Progenitor cell of endocrine pancreas (in vitro differentiated cells): ENCODE data around the gene GID8. TPM values are rescaled to one million over a fixed set of nuclear protein-coding genes. Genes with fewer than 3 reads are reported as not detected.

Experiments used
- DNase-seq: peaks from one replicate; pipeline ENCODE4 v3.0.0; 2021; ENCODE audit warnings: low spot score; ENCODE audit not compliant: unreplicated experiment
- H3K27ac Mint-ChIP-seq: 2 replicates; pipeline ENCODE4 v1.8.0; 2021; ENCODE audit warnings: mild to moderate bottlenecking, moderate library complexity, mixed read lengths
- H3K27me3 Mint-ChIP-seq: 2 replicates; pipeline ENCODE4 v1.8.0; 2021; ENCODE audit warnings: mixed read lengths
- H3K36me3 Mint-ChIP-seq: 2 replicates; pipeline ENCODE4 v1.8.0; 2022; ENCODE audit warnings: mixed read lengths; ENCODE audit not compliant: insufficient read depth
- H3K4me1 Mint-ChIP-seq: 2 replicates; pipeline ENCODE4 v1.8.0; 2021; ENCODE audit warnings: low read depth, mixed read lengths
- H3K4me3 Mint-ChIP-seq: 2 replicates; pipeline ENCODE4 v1.8.0; 2021; ENCODE audit warnings: low read depth, mild to moderate bottlenecking, moderate library complexity, mixed read lengths
- H3K9me3 Mint-ChIP-seq: 2 replicates; pipeline ENCODE4 v1.8.0; 2021; ENCODE audit warnings: low read depth, mixed read lengths
- total RNA-seq: library from RNA; stranded (reverse); gene quantifications from 2 replicates; pipeline ENCODE4 v1.2.1, GENCODE V29; 2021
- TF ChIP-seq, protein P1 (sequence below): fragments of 200-600 bp; sonication (generic); IDR thresholded peaks from one replicate; pipeline ENCODE4 v1.5.0; 2021; ENCODE audit warnings: antibody characterized with exemption, mild to moderate bottlenecking; ENCODE audit not compliant: unreplicated experiment

Gene GID8
- total RNA-seq, 1 donor from 2014 or later, result 66.7 TPM

DNA sequence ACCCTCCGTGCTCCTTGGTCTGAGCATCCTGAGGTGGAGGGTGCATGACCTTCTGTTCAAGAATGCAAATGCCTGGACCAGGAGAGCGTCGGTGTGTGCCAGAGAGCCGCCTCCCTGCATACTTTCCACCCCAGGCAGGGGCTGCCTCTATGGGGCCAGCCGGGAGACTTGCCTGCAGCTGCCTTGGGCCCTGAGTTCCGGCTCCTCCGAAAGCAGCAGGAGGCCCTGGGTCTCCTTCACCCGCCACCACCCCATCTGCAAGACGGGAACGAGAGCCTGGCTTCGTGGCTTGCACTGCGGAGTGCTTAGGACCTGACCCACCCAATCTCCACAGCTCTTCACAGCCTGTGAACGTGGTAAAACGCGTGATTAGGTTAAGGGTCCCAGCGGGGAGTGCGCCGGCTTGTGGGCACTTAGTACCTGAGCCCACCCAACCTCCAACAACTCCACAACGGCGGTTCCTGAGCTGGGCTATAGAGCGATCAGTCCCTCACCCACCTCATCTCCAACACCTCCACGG, 52.4 kb downstream of the GID8 start:
- Mint-ChIP-seq H3K36me3 (no peaks in the 10 kb centered on the region), H3K27me3 (peaks cover 27% of the 10 kb centered on the region), H3K9me3 (no peaks in the 10 kb centered on the region), H3K4me1 (no peaks in the 10 kb centered on the region), H3K4me3 (no peak overlapping the region), H3K27ac (no peak overlapping the region)
- TF ChIP-seq, protein P1, sequence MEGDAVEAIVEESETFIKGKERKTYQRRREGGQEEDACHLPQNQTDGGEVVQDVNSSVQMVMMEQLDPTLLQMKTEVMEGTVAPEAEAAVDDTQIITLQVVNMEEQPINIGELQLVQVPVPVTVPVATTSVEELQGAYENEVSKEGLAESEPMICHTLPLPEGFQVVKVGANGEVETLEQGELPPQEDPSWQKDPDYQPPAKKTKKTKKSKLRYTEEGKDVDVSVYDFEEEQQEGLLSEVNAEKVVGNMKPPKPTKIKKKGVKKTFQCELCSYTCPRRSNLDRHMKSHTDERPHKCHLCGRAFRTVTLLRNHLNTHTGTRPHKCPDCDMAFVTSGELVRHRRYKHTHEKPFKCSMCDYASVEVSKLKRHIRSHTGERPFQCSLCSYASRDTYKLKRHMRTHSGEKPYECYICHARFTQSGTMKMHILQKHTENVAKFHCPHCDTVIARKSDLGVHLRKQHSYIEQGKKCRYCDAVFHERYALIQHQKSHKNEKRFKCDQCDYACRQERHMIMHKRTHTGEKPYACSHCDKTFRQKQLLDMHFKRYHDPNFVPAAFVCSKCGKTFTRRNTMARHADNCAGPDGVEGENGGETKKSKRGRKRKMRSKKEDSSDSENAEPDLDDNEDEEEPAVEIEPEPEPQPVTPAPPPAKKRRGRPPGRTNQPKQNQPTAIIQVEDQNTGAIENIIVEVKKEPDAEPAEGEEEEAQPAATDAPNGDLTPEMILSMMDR, result no peak
- no peak for DNase-seq

DNA sequence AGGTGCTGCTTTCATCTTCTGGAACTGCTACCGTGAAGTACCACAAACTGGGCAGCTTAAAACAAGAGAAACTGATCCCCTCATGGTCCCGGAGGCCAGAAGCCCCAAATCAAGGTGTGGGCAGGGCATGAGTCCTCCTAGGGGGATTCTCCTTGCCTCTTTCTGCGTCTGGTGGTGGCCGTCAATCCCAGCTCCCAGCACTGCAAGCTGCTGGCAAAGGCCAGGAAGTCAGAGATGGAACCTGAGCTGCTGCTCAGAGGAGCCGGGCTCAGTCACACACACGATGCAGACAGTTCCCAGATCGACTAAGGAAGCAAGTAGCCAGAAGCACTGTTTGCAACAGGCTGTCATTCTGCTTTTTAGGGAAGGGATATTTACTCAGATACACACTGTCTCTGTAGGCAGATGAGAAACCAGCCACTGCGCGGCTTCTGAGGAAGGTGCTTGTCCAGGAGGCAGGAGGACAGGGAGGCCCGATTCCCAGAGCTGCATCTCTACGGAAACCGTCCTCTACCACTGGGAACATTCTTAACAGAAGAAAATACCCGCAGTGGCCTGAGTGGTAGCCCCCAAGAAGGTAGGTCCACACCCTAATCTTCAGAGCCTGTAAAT, 53.4 kb downstream of the GID8 start:
- TF ChIP-seq, protein P1, result no peak
- no peaks in the 10 kb centered on the region for H3K9me3 Mint-ChIP-seq

DNA sequence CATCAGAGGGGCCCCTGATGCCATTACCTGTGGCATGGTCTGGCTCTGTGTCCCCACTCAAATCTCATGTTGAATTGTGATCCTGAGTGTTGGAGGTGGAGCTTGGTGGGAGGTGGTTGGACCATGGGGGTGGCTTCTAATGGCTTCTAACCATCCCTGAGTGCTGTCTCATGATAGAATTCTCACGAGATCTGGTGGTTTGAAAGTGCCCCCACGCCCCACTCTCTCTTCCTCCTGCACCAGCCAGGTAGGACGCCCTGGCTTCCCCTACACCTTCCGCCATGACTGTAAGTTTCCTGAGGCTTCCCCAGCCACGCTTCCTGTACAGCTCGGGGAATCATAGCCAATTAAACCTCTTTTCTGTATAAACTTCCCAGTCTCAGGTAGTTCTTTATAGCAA, 53.9 kb downstream of the GID8 start:
- DNase-seq, result no peak
- TF ChIP-seq, protein P1, result no peak
- H3K27me3 Mint-ChIP-seq, result peaks cover 38% of the 10 kb centered on the region

More for the DNA sequence above, 53.4 kb downstream of the GID8 start:
- Mint-ChIP-seq H3K4me1 (no peaks in the 10 kb centered on the region), H3K27me3 (peaks cover 33% of the 10 kb centered on the region), H3K4me3 (no peak overlapping the region), H3K27ac (no peak overlapping the region), H3K36me3 (no peaks in the 10 kb centered on the region)
- no peak for DNase-seq

GRCh38 chr20:62993856-62994494, 56.0 kb downstream of the GID8 start:
- no peaks in the 10 kb centered on the region for H3K36me3 Mint-ChIP-seq
- DNase-seq, result no peak
- H3K27me3 Mint-ChIP-seq, result peaks cover 53% of the 10 kb centered on the region
- TF ChIP-seq, protein P1, result no peak
- no peak overlapping the region for H3K27ac Mint-ChIP-seq
- H3K4me1 Mint-ChIP-seq, result no peaks in the 10 kb centered on the region
- H3K4me3 Mint-ChIP-seq, result no peak overlapping the region
- no peaks in the 10 kb centered on the region for H3K9me3 Mint-ChIP-seq

More for the DNA sequence above, 53.9 kb downstream of the GID8 start:
- Mint-ChIP-seq H3K36me3 (no peaks in the 10 kb centered on the region), H3K4me1 (no peaks in the 10 kb centered on the region), H3K9me3 (no peaks in the 10 kb centered on the region), H3K4me3 (no peak overlapping the region), H3K27ac (no peak overlapping the region)

- TF ChIP-seq, protein P1, result no peak
- no peak overlapping the region for H3K4me3 Mint-ChIP-seq
- peaks cover 59% of the 10 kb centered on the region for H3K27me3 Mint-ChIP-seq
- H3K27ac Mint-ChIP-seq, result no peak overlapping the region
- H3K36me3 Mint-ChIP-seq, result no peaks in the 10 kb centered on the region
- H3K4me1 Mint-ChIP-seq, result no peaks in the 10 kb centered on the region
- no peaks in the 10 kb centered on the region for H3K9me3 Mint-ChIP-seq
- DNase-seq, result no peak
These were observed 56.9 kb downstream of the GID8 start for GRCh38 chr20:62994869-62995281.
